Common myeloid progenitor, CD34-positive (primary cell): Measurements from ENCODE around the gene FAF1.

Source experiments
- CTCF ChIA-PET: fragments of 350-600 bp; sonication (Branson Sonifier 250); formaldehyde crosslinking; loops from one replicate; lab custom pipeline; 2021; ENCODE audit warnings: antibody characterized with exemption; lab: Charles Lee
- POLR2A ChIA-PET: fragments of 350-600 bp; sonication (Branson Sonifier 250); formaldehyde crosslinking; loops from one replicate; lab custom pipeline; 2021; ENCODE audit warnings: antibody characterized with exemption; lab: Charles Lee
- DNase-seq, 3 donors: peaks; one replicate each; pipeline versions ENCODE4 v3.0.0 to v3.0.0-alpha.2; 2013
- H3K27ac ChIP-seq, 2 experiments: 1 replicate in 1 of 2; 2 replicates in 1 of 2; pipeline ENCODE4 v1.7.0; 2013; ENCODE audit warnings: inconsistent platforms in 2 of 2, low read length in 2 of 2, mild to moderate bottlenecking in 2 of 2, low read depth in 1 of 2, moderate library complexity in 1 of 2; ENCODE audit not compliant: severe bottlenecking in 2 of 2, insufficient read depth in 1 of 2, poor library complexity in 1 of 2
- H3K27me3 ChIP-seq, 5 experiments: replicated peaks in 2 of 5; 1 replicate in 3 of 5; 2 replicates in 2 of 5; pipeline versions ENCODE4 v1.6.1 to v1.7.0; 2013; ENCODE audit warnings: low read length in 4 of 5, mild to moderate bottlenecking in 2 of 5, moderate library complexity in 2 of 5, inconsistent platforms in 1 of 5; ENCODE audit not compliant: insufficient read depth in 5 of 5, control insufficient read depth in 4 of 5
- H3K36me3 ChIP-seq, 4 experiments: 1 replicate in 2 of 4; 2 replicates in 2 of 4; pipeline versions ENCODE4 v1.6.1 to v1.7.0; 2013; ENCODE audit warnings: low read length in 3 of 4, control low read depth in 1 of 4, mild to moderate bottlenecking in 1 of 4; ENCODE audit not compliant: control insufficient read depth in 4 of 4, insufficient read depth in 4 of 4
- H3K4me1 ChIP-seq, 4 experiments: 1 replicate in 3 of 4; 2 replicates in 1 of 4; pipeline versions ENCODE4 v1.6.1 to v1.7.1; 2013; ENCODE audit warnings: low read length in 3 of 4, mild to moderate bottlenecking in 3 of 4, control low read depth in 1 of 4, inconsistent platforms in 1 of 4, moderate library complexity in 1 of 4; ENCODE audit not compliant: control insufficient read depth in 4 of 4, insufficient read depth in 4 of 4; ENCODE audit errors: control extremely low read depth in 1 of 4
- H3K4me3 ChIP-seq, 7 experiments: 1 replicate in 4 of 7; 2 replicates in 3 of 7; pipeline versions ENCODE4 v1.5.1 to v1.7.0; 2013; ENCODE audit warnings: mild to moderate bottlenecking in 7 of 7, low read length in 6 of 7, moderate library complexity in 6 of 7, inconsistent platforms in 2 of 7, low read depth in 2 of 7, control low read depth in 1 of 7; ENCODE audit not compliant: insufficient read depth in 4 of 7, control insufficient read depth in 1 of 7; ENCODE audit errors: extremely low read depth in 1 of 7
- H3K9me3 ChIP-seq, 5 experiments: 1 replicate in 4 of 5; 2 replicates in 1 of 5; pipeline versions ENCODE4 v1.6.1 to v1.7.1; 2013; ENCODE audit warnings: low read length in 4 of 5, mild to moderate bottlenecking in 2 of 5, inconsistent platforms in 1 of 5, low read depth in 1 of 5, moderate library complexity in 1 of 5; ENCODE audit not compliant: control insufficient read depth in 4 of 5, insufficient read depth in 2 of 5; ENCODE audit errors: control extremely low read depth in 1 of 5
- WGBS: methylation state at CpG from one replicate; pipeline ENCODE4 v1.1.5; 2013; ENCODE audit not compliant: insufficient coverage; 5-methylcytosine and 5-hydroxymethylcytosine counted together

Gene FAF1

GRCh38 chr1:50421768-50422674 lies 538.0 kb downstream of the FAF1 start:
- DNase-seq: no peak
- POLR2A ChIA-PET: no interaction called here
- peaks cover 0 to 4% (median 0%) of the 10 kb centered on the region in 5 experiments for H3K9me3 ChIP-seq
- H3K27ac ChIP-seq: no peak overlapping the region
- no peak overlapping the region for H3K4me3 ChIP-seq
- peaks cover 2 to 51% (median 41%) of the 10 kb centered on the region in 4 experiments for H3K4me1 ChIP-seq
- peaks cover 18 to 100% (median 70%) of the 10 kb centered on the region in 5 experiments for H3K27me3 ChIP-seq
- 17% methylated on average over 27 of the region's 27 CpGs for WGBS
- H3K36me3 ChIP-seq: no peaks in the 10 kb centered on the region
- CTCF ChIA-PET: interaction anchor here (1.0 kb wide), 1 partner anchor 8 kb away, joined by 3 read pairs; no protein-coding TSS in a partner anchor

GRCh38 chr1:50421366-50421748 lies 538.7 kb downstream of the FAF1 start:
- 8% methylated on average over 37 of the region's 38 CpGs for WGBS
- Histone ChIP-seq H3K36me3 (no peaks in the 10 kb centered on the region), H3K4me1 (peaks cover 2 to 58% (median 41%) of the 10 kb centered on the region in 4 experiments), H3K27ac (no peak overlapping the region), H3K27me3 (peaks cover 18 to 100% (median 68%) of the 10 kb centered on the region in 5 experiments), H3K9me3 (peaks cover 0 to 4% (median 0%) of the 10 kb centered on the region in 5 experiments), H3K4me3 (peak overlapping the region in 4 of 7 experiments; percentile 8 to 58 (median 30))
- POLR2A ChIA-PET: no interaction called here
- CTCF ChIA-PET: no interaction called here
- no peak for DNase-seq

GRCh38 chr1:50420689-50421365 lies 539.2 kb downstream of the FAF1 start:
- ChIA-PET CTCF (no interaction called here), POLR2A (no interaction called here)
- Histone ChIP-seq H3K4me1 (peaks cover 2 to 62% (median 44%) of the 10 kb centered on the region in 4 experiments), H3K9me3 (peaks cover 0 to 4% (median 0%) of the 10 kb centered on the region in 5 experiments), H3K4me3 (peak overlapping the region in 4 of 7 experiments; percentile 8 to 58 (median 36)), H3K36me3 (no peaks in the 10 kb centered on the region), H3K27ac (no peak overlapping the region), H3K27me3 (peaks cover 18 to 100% (median 65%) of the 10 kb centered on the region in 5 experiments)
- DNase-seq: peak; percentile 40 to 74 (median 68)
- WGBS: 3% methylated on average over 59 of the region's 69 CpGs

GRCh38 chr1:50419907-50420677 lies 540.0 kb downstream of the FAF1 start:
- 16% methylated on average over 18 of the region's 21 CpGs for WGBS
- H3K9me3 ChIP-seq: peaks cover 0 to 4% (median 0%) of the 10 kb centered on the region in 5 experiments
- POLR2A ChIA-PET: no interaction called here
- CTCF ChIA-PET: no interaction called here
- H3K4me1 ChIP-seq: peaks cover 2 to 69% (median 44%) of the 10 kb centered on the region in 4 experiments
- H3K27ac ChIP-seq: no peak overlapping the region
- peak in 1 of 3 donors; percentile 7 for DNase-seq
- H3K27me3 ChIP-seq: peaks cover 18 to 100% (median 63%) of the 10 kb centered on the region in 5 experiments
- H3K36me3 ChIP-seq: no peaks in the 10 kb centered on the region
- H3K4me3 ChIP-seq: peak overlapping the region in 2 of 7 experiments; percentile 24 to 48

- Histone ChIP-seq H3K27me3 (peaks cover 19 to 100% (median 69%) of the 10 kb centered on the region in 5 experiments), H3K27ac (no peak overlapping the region), H3K4me3 (no peak overlapping the region), H3K4me1 (peaks cover 0 to 63% (median 39%) of the 10 kb centered on the region in 4 experiments), H3K9me3 (peaks cover 0 to 4% (median 0%) of the 10 kb centered on the region in 5 experiments), H3K36me3 (no peaks in the 10 kb centered on the region)
- CTCF ChIA-PET: no interaction called here
- 5% methylated on average over 56 of the region's 60 CpGs for WGBS
- POLR2A ChIA-PET: no interaction called here
- DNase-seq: peak in 1 of 3 donors; percentile 60
Measured at GRCh38 chr1:50419192-50419906, 540.7 kb downstream of the FAF1 start.

- 2% methylated on average over 51 of the region's 64 CpGs for WGBS
- ChIA-PET CTCF (no interaction called here), POLR2A (no interaction called here)
- peaks cover 0 to 7% (median 0%) of the 10 kb centered on the region in 5 experiments for H3K9me3 ChIP-seq
- peaks cover 0 to 58% (median 33%) of the 10 kb centered on the region in 4 experiments for H3K4me1 ChIP-seq
- peaks cover 21 to 100% (median 71%) of the 10 kb centered on the region in 5 experiments for H3K27me3 ChIP-seq
- no peak overlapping the region for H3K27ac ChIP-seq
- peak in 1 of 3 donors; percentile 47 for DNase-seq
- H3K36me3 ChIP-seq: no peaks in the 10 kb centered on the region
- H3K4me3 ChIP-seq: peak overlapping the region in 5 of 7 experiments; percentile 10 to 61 (median 52)
Measured at GRCh38 chr1:50418600-50419109, 541.4 kb downstream of the FAF1 start.
